ENCODE data around the gene HSPA4L. TPM values are rescaled to one million over a fixed set of nuclear protein-coding genes. Genes with fewer than 3 reads are reported as not detected.

HSPA4L gene
- total RNA-seq, 4 donors from 2014 or later: 5.0 to 8.7 (median 6.8) TPM

DNA sequence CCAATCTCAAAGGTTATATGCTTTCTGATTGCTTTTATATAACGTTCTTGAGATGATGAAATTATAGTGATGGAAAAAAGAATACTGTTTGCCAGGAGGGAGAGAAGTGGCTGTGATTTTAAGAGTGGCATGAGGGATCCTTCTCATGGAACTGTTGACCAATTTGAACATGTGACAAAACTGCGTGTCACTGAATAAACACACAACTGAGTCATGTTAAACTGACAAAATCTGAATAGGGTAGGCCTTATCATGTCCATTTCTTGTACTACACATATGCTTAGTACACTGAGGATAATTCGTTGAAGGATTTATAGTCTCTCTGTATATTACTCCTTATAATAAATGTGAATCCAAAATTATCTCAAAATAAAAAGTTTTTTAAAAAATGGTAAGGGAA lies 22.2 kb upstream of the HSPA4L start:
- no peaks in the 10 kb centered on the region for H3K36me3 ChIP-seq
- DNase-seq (ENCODE audit: extremely low spot score): no peak
- H3K4me3 ChIP-seq: no peak overlapping the region
- H3K9me3 ChIP-seq: no peaks in the 10 kb centered on the region
- TF ChIP-seq EP300 (IDR thresholded peaks at IDR 0.05): no peak
- TF ChIP-seq POLR2A (IDR thresholded peaks at IDR 0.05; ENCODE audit: low read depth): no peak
- TF ChIP-seq POLR2AphosphoS5 (IDR thresholded peaks at IDR 0.05): no peak
- TF ChIP-seq, protein P1, sequence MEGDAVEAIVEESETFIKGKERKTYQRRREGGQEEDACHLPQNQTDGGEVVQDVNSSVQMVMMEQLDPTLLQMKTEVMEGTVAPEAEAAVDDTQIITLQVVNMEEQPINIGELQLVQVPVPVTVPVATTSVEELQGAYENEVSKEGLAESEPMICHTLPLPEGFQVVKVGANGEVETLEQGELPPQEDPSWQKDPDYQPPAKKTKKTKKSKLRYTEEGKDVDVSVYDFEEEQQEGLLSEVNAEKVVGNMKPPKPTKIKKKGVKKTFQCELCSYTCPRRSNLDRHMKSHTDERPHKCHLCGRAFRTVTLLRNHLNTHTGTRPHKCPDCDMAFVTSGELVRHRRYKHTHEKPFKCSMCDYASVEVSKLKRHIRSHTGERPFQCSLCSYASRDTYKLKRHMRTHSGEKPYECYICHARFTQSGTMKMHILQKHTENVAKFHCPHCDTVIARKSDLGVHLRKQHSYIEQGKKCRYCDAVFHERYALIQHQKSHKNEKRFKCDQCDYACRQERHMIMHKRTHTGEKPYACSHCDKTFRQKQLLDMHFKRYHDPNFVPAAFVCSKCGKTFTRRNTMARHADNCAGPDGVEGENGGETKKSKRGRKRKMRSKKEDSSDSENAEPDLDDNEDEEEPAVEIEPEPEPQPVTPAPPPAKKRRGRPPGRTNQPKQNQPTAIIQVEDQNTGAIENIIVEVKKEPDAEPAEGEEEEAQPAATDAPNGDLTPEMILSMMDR (IDR thresholded peaks at IDR 0.05): no peak
- no peak overlapping the region for H3K27ac ChIP-seq (replicated peaks in 1 of 4)
- intact Hi-C loops (cut with DNase I): no loop called here
- WGBS: 84% methylated on average over 3 of the region's 3 CpGs
- H3K27me3 ChIP-seq: no peaks in the 10 kb centered on the region
- no peaks in the 10 kb centered on the region for H3K4me1 ChIP-seq

DNA sequence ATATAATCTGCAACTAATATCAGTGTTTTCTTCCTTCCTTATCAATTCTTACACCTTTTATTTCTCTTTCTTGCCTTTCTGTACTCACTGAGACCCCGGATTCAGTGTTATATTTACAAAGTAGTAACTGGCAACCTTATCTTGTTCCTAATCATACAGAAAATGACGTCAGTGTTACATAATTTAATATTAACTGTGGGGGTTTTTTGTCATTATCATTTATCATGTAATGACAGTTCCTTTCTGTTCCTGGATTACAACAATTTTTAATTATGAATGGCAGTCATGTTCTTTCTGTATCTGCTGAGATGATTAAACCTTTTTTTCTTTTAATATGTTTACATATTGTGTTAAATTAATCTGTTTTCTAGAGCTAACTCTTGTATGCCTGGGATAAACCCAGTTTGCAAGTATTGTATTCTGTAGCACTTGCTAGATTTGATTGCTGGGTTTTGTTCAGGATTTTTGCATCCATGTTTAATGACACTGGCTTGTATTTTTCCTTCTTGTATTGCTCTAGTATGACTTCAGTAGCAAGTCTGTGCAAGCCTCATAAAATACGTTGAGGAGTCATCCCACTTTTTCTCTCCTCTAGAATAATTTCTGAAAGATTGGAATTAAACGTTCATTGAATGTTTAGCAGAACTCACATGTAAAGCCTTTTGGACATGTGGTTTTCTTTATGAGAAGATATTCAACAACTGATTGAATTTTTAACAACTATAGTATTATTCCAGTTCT lies 10.4 kb upstream of the HSPA4L start:
- intact Hi-C loops (cut with DNase I): no loop called here
- no peak for DNase-seq (ENCODE audit: extremely low spot score)

GRCh38 chr4:127772769-127773671 lies 9.1 kb upstream of the HSPA4L start:
- H3K27ac ChIP-seq (replicated peaks in 1 of 4): no peak overlapping the region
- no peaks in the 10 kb centered on the region for H3K27me3 ChIP-seq
- H3K9me3 ChIP-seq: no peaks in the 10 kb centered on the region
- no peak for TF ChIP-seq POLR2A (IDR thresholded peaks at IDR 0.05; ENCODE audit: low read depth)
- TF ChIP-seq, protein P1 (IDR thresholded peaks at IDR 0.05): no peak
- no peak for TF ChIP-seq POLR2AphosphoS5 (IDR thresholded peaks at IDR 0.05)
- no peak for TF ChIP-seq EP300 (IDR thresholded peaks at IDR 0.05)
- intact Hi-C loops (cut with DNase I): no loop called here
- H3K36me3 ChIP-seq: no peaks in the 10 kb centered on the region
- no peak for DNase-seq (ENCODE audit: extremely low spot score)
- H3K4me3 ChIP-seq: no peak overlapping the region
- H3K4me1 ChIP-seq: no peaks in the 10 kb centered on the region
- WGBS: 90% methylated on average over 10 of the region's 10 CpGs

More for the DNA sequence above, 10.4 kb upstream of the HSPA4L start:
- Histone ChIP-seq H3K9me3 (no peaks in the 10 kb centered on the region), H3K4me1 (no peaks in the 10 kb centered on the region), H3K36me3 (no peaks in the 10 kb centered on the region), H3K4me3 (no peak overlapping the region), H3K27ac (replicated peaks in 1 of 4) (no peak overlapping the region), H3K27me3 (no peaks in the 10 kb centered on the region)
- 74% methylated on average over 4 of the region's 4 CpGs for WGBS
- TF ChIP-seq, protein P1 (IDR thresholded peaks at IDR 0.05): no peak
- TF ChIP-seq EP300 (IDR thresholded peaks at IDR 0.05) (no peak), POLR2AphosphoS5 (IDR thresholded peaks at IDR 0.05) (no peak), POLR2A (IDR thresholded peaks at IDR 0.05; ENCODE audit: low read depth) (no peak)

DNA sequence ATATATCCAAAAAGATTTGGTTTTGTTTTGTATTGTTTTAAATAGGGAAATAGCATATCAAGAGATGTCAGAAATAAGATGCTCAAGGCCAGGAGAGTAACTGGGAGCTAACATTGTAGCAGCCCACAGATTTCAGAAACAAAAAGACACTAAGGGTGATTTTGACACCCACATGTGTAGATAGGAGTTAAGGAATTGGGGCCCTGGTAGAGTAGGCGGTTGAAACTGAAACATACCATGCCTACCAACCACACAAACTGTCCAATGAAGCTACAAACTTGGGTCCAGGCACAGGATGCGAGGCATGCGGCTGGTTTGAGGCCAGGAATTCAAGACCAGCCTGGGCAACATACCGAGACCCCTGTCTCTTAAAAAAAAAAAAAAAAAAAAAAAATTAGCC lies 6.3 kb upstream of the HSPA4L start:
- H3K9me3 ChIP-seq: no peaks in the 10 kb centered on the region
- H3K27me3 ChIP-seq: no peaks in the 10 kb centered on the region
- no peaks in the 10 kb centered on the region for H3K4me1 ChIP-seq
- H3K36me3 ChIP-seq: no peaks in the 10 kb centered on the region
- intact Hi-C loops (cut with DNase I): no loop called here
- no peak for DNase-seq (ENCODE audit: extremely low spot score)
- no peak overlapping the region for H3K4me3 ChIP-seq
- no peak overlapping the region for H3K27ac ChIP-seq (replicated peaks in 1 of 4)
- WGBS: 96% methylated on average over 4 of the region's 4 CpGs
- TF ChIP-seq, protein P1 (IDR thresholded peaks at IDR 0.05): no peak
- TF ChIP-seq EP300 (IDR thresholded peaks at IDR 0.05) (no peak), POLR2A (IDR thresholded peaks at IDR 0.05; ENCODE audit: low read depth) (no peak), POLR2AphosphoS5 (IDR thresholded peaks at IDR 0.05) (no peak)
